Neuron (in vitro differentiated cells): ENCODE results near the gene GPR176.
A peak's percentile ranks its signal among the peaks of the same experiment; 100 is the strongest.

ENCODE experiments used
- H2AFZ ChIP-seq: one replicate; pipeline ENCODE4 v1.6.1; 2013; ENCODE audit warnings: low read depth, mild to moderate bottlenecking, inconsistent platforms, low read length, moderate library complexity
- H3K27me3 ChIP-seq: one replicate; pipeline ENCODE4 v1.6.1; 2013; ENCODE audit warnings: low read length; ENCODE audit not compliant: insufficient read depth
- H3K36me3 ChIP-seq: one replicate; pipeline ENCODE4 v1.6.1; 2013; ENCODE audit warnings: low read length; ENCODE audit not compliant: insufficient read depth
- H3K4me1 ChIP-seq: one replicate; pipeline ENCODE4 v1.6.1; 2013; ENCODE audit warnings: low read length; ENCODE audit not compliant: insufficient read depth
- H3K4me3 ChIP-seq: 2 replicates; pipeline ENCODE4 v1.5.1; 2013; ENCODE audit warnings: mild to moderate bottlenecking, low read length, moderate library complexity
- H3K9me3 ChIP-seq: one replicate; pipeline ENCODE4 v1.6.1; 2013; ENCODE audit warnings: low read length

Gene GPR176

DNA sequence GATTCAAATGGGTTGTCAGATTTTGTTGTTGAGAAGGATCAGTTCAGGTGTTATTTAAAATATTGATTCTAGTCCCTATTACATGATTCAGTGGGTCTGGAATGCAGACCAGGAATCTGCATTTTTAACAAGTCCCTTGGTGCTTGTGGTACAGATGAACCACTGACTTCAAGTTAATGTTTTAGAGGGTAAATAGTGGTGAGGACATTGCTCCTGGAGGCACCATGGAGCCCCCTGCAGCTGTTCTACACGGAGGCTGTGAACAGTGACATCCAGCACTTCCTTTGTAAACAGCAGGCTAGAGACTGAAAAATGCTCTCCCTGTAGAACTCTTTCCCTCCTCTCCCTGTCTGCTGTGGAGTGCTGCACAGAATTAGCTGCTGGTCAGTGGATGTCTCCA is 132.6 kb downstream of the GPR176 start:
- Histone ChIP-seq H3K27me3 (no peaks in the 10 kb centered on the region), H3K9me3 (no peaks in the 10 kb centered on the region), H3K4me1 (peaks cover 36% of the 10 kb centered on the region), H3K4me3 (no peak overlapping the region), H2AFZ (no peak overlapping the region), H3K36me3 (no peaks in the 10 kb centered on the region)

DNA sequence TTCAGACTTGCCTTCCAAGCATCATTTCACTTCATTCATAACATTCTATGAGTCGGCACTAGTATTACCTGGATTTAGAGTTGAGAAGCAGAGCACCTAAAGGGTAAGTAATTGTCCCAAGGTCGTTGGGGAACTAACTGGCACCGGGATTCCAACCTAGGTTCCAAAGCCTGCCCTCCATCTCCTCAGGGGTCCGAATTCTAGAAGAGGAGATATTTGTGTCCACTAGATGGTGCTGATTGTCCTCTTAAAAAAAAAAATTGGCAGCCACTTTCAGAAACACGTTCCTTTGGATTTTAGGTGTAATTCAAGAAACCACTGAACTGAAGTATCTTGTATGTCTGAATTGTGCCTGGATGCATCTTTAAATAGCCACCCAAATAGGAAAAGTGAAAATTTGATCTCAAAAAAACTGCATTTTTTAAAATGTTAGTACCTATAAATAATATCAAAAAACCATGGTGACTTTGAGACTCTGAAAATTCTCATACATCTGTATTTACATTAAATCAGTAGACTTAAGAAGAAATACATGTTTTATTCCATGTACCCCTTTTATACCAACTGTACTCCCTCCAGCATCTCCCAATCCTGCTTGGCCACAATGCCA is 133.5 kb downstream of the GPR176 start:
- Histone ChIP-seq H3K9me3 (no peaks in the 10 kb centered on the region), H3K4me1 (peaks cover 36% of the 10 kb centered on the region), H2AFZ (no peak overlapping the region), H3K27me3 (no peaks in the 10 kb centered on the region), H3K4me3 (no peak overlapping the region), H3K36me3 (no peaks in the 10 kb centered on the region)

GRCh38 chr15:39785841-39786240 is 134.2 kb downstream of the GPR176 start:
- Histone ChIP-seq H3K4me3 (peak overlapping the region; percentile 71), H3K9me3 (no peaks in the 10 kb centered on the region), H3K27me3 (no peaks in the 10 kb centered on the region), H3K4me1 (peaks cover 36% of the 10 kb centered on the region), H2AFZ (no peak overlapping the region), H3K36me3 (no peaks in the 10 kb centered on the region)

DNA sequence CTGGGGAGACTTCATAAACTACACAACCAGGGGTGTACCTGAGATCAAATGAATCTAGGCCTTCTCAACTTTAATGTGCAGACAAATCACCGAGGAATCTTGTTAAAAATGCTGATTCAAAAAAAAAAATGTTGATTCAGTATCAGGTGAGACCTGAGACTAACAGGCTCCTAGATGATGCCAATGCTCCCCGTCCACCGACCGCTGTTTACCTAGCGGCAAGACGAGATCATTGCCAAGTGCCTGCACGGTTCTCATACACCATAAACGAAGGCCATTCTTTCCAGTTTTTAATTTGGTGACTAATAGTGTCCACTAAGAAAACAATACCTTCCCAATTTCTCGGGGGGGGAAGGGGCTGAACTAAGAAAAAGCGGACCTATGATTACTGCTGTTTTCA is 134.9 kb downstream of the GPR176 start:
- Histone ChIP-seq H2AFZ (no peak overlapping the region), H3K4me3 (peak overlapping the region; percentile 71), H3K27me3 (no peaks in the 10 kb centered on the region), H3K36me3 (no peaks in the 10 kb centered on the region), H3K9me3 (no peaks in the 10 kb centered on the region), H3K4me1 (peaks cover 36% of the 10 kb centered on the region)

GRCh38 chr15:39784638-39785037 is 135.4 kb downstream of the GPR176 start:
- Histone ChIP-seq H3K27me3 (no peaks in the 10 kb centered on the region), H3K36me3 (no peaks in the 10 kb centered on the region), H2AFZ (no peak overlapping the region), H3K4me3 (peak overlapping the region; percentile 71), H3K4me1 (peaks cover 37% of the 10 kb centered on the region), H3K9me3 (no peaks in the 10 kb centered on the region)

DNA sequence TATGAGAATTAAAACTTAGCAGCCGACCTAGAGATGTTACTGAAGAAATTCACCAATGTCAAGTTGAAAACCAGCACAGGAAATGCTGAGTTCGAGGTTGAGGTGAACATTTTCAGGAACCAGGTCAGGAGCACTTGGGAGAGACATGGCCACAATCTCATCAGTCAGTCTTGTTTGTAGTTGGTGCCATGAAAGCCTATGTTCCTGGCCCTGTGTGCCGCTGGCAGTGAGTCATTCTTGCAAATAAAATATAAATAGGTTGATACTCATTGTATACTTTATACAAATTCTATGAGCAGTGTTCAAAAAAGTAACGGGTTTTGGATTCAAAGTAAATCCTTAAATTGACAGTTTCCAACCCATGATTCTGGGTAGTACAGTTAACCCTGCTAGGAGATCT is 135.9 kb downstream of the GPR176 start:
- Histone ChIP-seq H3K4me1 (peaks cover 42% of the 10 kb centered on the region), H3K27me3 (no peaks in the 10 kb centered on the region), H2AFZ (no peak overlapping the region), H3K36me3 (no peaks in the 10 kb centered on the region), H3K4me3 (peak overlapping the region; percentile 71), H3K9me3 (no peaks in the 10 kb centered on the region)

GRCh38 chr15:39783244-39783820 is 136.7 kb downstream of the GPR176 start:
- Histone ChIP-seq H3K27me3 (no peaks in the 10 kb centered on the region), H2AFZ (peak overlapping the region; percentile 73), H3K36me3 (no peaks in the 10 kb centered on the region), H3K4me1 (peaks cover 50% of the 10 kb centered on the region), H3K9me3 (no peaks in the 10 kb centered on the region), H3K4me3 (peak overlapping the region; percentile 71)

DNA sequence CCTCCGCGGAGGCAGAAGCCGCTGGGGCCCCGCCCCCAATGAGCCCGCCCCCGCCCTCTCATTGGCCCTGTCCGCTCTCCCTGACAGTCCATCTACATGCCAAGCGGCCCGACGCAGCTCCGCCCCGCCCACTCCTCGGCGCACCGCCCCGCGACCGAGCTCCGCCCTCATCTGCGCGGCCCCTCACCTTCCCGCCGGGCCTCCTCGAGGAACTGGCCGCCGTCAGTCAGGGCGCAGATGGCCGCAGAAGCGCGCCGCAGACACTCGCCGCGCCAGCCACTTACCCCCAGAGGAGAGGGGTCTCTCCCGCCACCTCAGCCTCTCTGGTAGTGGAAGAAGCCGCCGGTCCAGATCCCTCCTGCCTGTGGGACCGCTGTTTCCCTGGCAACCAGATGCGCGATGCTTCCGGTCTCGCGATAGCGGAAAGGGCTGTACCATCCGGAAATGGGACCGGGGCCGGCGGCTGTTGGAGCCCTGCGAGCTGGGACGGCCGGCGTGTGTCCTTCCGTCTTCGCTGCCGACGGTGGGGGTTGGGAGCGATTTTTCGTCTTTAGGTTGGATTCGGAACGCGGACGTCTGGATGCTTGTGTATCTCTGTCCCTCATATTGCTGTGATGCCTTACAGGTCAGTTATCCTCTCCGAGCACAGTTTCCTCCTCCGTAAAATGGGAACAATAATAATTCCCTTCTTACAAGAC is 137.5 kb downstream of the GPR176 start, which contains the start of gene FSIP1:
Gene FSIP1 (minus strand): TSS at position 401 of the 698 bp plus-strand sequence. CDS start 6,317 bp downstream, outside the sequence.
- peak within 1 kb of the TSS; percentile 71 for H3K4me3 ChIP-seq
- peaks cover 55% of the 10 kb centered on the region for H3K4me1 ChIP-seq
- no peaks in the 10 kb centered on the region for H3K9me3 ChIP-seq
- no peaks in the 10 kb centered on the region for H3K36me3 ChIP-seq
- peak within 1 kb of the TSS; percentile 73 for H2AFZ ChIP-seq
- no peaks in the 10 kb centered on the region for H3K27me3 ChIP-seq

DNA sequence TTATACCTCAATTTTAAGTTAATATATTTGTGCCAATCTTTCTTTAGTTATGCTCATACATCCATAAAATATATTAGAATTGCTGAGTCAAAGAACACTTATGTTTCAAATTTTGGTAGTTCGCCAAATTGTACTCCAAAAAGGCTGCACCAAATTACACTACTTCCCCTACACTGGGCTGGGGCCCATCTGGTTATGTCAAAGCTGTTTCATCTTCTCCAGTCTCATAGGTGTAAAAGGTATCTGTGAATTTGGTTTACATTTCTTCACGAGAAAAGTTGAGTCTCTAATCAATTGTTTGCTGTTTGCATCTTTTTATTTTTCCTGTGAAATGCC is 138.1 kb downstream of the GPR176 start:
- Histone ChIP-seq H3K36me3 (no peaks in the 10 kb centered on the region), H3K9me3 (no peaks in the 10 kb centered on the region), H3K4me1 (peaks cover 57% of the 10 kb centered on the region), H3K27me3 (no peaks in the 10 kb centered on the region), H3K4me3 (peak overlapping the region; percentile 71), H2AFZ (peak overlapping the region; percentile 73)

DNA sequence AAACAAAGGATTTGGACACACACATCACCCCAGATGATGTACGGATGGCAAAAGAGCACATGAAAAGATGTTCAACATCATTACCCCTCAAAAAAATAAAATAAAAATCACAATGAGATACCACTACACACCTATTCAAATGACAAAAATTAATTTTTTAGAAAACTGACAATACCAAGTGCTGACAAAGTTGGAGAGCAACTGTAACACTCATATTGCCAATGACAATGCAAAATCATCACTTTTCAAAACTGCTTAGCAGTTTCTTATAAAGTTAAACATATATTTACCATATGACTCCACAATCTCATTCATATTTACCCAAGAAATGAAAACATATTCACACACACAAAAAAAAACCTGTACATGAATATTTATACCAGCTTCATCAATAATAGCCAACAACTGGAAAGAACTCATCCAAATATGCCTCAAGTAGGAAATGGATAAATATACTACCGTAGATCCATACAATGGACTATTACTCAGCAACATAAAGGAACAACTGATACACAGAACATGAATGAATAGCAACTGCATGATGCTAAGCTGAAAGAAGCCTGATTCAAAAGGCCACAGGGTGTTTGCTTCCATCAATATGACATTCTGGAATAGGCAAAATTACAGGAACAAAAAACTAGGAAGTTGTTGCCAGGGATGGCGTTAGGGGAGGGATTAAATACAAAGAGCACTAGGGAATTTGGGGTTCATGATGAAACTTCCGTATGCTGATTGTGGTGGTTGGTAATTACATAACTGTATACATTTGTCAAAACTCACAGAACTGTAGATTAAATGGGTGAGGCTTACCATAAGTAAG is 138.7 kb downstream of the GPR176 start:
- H3K27me3 ChIP-seq = no peaks in the 10 kb centered on the region
- peak overlapping the region; percentile 71 for H3K4me3 ChIP-seq
- no peaks in the 10 kb centered on the region for H3K9me3 ChIP-seq
- peaks cover 60% of the 10 kb centered on the region for H3K4me1 ChIP-seq
- no peaks in the 10 kb centered on the region for H3K36me3 ChIP-seq
- peak overlapping the region; percentile 73 for H2AFZ ChIP-seq

DNA sequence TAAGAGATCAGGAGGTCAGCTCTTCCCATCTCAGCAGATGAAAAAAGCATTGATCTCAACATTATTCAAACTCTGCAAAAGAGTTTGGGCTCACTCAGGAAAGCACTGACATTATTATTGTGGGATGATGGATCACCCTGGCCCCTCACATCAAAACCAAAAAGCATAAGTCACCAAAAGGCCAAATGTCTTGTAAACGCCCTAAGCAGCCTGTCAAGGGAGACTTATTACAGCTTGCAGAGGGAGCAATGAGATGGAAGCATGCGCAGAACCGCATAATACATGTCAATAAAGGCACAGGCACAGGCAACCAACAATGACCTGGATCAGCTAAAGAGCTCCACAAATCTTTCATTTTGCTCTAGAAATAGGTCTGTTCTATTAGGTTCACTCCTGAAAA is 142.0 kb downstream of the GPR176 start:
- Histone ChIP-seq H3K27me3 (no peaks in the 10 kb centered on the region), H2AFZ (peak overlapping the region; percentile 47), H3K4me3 (peak overlapping the region; percentile 32), H3K4me1 (peaks cover 29% of the 10 kb centered on the region), H3K9me3 (no peaks in the 10 kb centered on the region), H3K36me3 (no peaks in the 10 kb centered on the region)

DNA sequence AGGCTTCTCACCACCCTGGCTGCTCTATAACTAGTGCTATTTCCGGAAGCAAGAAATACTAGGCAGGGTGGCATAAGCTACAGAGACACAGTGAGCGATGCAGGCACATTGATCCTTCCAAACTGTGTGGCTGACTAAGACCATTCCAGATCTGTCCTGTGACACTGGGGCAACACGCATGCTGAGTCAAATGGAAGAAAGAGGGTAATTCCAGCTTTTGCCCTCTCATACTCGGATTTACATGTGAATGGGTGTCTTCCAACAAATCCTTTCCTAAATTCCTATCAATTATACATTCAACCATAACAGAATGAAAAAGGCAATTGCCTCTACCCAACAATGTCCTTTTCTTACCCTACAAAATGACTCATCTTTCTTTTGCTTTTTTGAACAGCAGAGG is 142.6 kb downstream of the GPR176 start:
- peak overlapping the region; percentile 32 for H3K4me3 ChIP-seq
- no peaks in the 10 kb centered on the region for H3K27me3 ChIP-seq

DNA sequence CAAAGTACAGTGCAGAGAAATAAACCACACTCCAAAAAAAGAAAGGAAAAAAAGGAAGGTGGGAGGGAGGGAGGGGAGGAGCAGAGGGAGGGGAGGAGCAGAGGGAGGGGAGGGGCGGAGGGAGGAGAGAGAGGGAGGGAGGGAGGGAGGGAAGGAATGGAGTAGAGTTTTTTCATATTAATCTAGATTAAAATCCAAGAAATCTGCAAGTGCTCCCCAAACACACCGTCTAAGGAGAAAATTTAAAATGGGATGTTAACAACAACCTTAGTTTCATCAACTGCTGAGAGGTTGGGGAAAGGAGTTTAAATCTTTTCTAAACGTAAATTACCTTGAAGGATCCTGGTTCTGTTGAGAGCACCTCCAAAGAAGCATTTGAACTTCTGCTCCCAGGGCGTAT is 144.0 kb downstream of the GPR176 start:
- Histone ChIP-seq H3K27me3 (no peaks in the 10 kb centered on the region), H3K9me3 (no peaks in the 10 kb centered on the region), H2AFZ (no peak overlapping the region), H3K4me3 (no peak overlapping the region), H3K36me3 (no peaks in the 10 kb centered on the region), H3K4me1 (peaks cover 32% of the 10 kb centered on the region)

More for the DNA sequence above, 142.6 kb downstream of the GPR176 start:
- no peaks in the 10 kb centered on the region for H3K9me3 ChIP-seq
- peaks cover 29% of the 10 kb centered on the region for H3K4me1 ChIP-seq
- H2AFZ ChIP-seq = peak overlapping the region; percentile 47
- no peaks in the 10 kb centered on the region for H3K36me3 ChIP-seq
